Type B pancreatic cell (in vitro differentiated cells): Measurements from ENCODE around the gene DCC. TPM values are rescaled to one million over a fixed set of nuclear protein-coding genes. Genes with fewer than 3 reads are reported as not detected.

Experiments used
- DNase-seq: peaks from one replicate; pipeline ENCODE4 v3.0.0; 2021; ENCODE audit warnings: mixed read lengths; ENCODE audit not compliant: unreplicated experiment; ENCODE audit errors: extremely low spot score
- H3K27ac Mint-ChIP-seq: 2 replicates; pipeline ENCODE4 v1.8.0; 2021; ENCODE audit warnings: mild to moderate bottlenecking, mixed read lengths
- H3K27me3 Mint-ChIP-seq: 2 replicates; pipeline ENCODE4 v1.8.0; 2021; ENCODE audit warnings: mixed read lengths
- H3K36me3 Mint-ChIP-seq: 2 replicates; pipeline ENCODE4 v1.8.0; 2021; ENCODE audit warnings: mixed read lengths
- H3K4me1 Mint-ChIP-seq: one replicate; pipeline ENCODE4 v1.8.0; 2021; ENCODE audit warnings: mixed read lengths; ENCODE audit not compliant: unreplicated experiment
- H3K4me3 Mint-ChIP-seq: 2 replicates; pipeline ENCODE4 v1.8.0; 2021; ENCODE audit warnings: mild to moderate bottlenecking, mixed read lengths
- H3K9me3 Mint-ChIP-seq: 2 replicates; pipeline ENCODE4 v1.8.0; 2021; ENCODE audit warnings: mixed read lengths
- total RNA-seq: library from RNA; stranded (reverse); gene quantifications from 2 replicates; pipeline ENCODE4 v1.2.1, GENCODE V29; 2021; ENCODE audit warnings: low replicate concordance
- TF ChIP-seq, protein P1 (sequence below): fragments of 200-600 bp; sonication (generic); conservative IDR thresholded peaks from 2 replicates; pipeline ENCODE4 v1.5.0; 2021; ENCODE audit warnings: antibody characterized with exemption, mild to moderate bottlenecking

DCC gene
- total RNA-seq, 1 donor from 2014 or later = 11.6 TPM

DNA sequence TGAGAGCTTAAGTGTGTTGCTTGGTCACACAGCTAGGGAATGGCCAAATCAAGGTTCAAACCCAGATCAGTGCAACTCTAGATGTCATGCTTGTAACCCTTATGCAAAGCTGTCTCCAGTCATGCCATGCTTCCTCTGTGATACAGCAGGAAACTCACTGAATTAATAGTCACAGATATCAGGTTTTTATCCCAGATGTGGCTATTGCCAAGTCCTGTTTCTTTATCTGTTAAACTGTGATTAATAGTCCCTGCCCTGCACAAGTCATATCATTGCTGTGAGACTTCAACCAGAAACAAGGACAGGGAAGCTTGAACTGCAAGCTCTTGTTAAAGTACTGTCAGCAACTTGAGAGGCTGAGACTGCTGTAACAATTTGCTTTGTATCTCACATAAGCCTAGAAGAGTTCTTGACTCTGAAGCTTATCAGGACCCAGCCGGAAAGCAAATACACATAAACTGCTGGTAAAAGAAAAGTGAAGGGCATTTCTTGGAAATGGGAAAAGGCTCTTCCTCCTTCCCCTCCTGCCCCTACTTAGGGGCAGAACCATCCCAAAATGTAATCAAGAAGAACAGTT lies 609.0 kb downstream of the DCC start:
- TF ChIP-seq, protein P1, sequence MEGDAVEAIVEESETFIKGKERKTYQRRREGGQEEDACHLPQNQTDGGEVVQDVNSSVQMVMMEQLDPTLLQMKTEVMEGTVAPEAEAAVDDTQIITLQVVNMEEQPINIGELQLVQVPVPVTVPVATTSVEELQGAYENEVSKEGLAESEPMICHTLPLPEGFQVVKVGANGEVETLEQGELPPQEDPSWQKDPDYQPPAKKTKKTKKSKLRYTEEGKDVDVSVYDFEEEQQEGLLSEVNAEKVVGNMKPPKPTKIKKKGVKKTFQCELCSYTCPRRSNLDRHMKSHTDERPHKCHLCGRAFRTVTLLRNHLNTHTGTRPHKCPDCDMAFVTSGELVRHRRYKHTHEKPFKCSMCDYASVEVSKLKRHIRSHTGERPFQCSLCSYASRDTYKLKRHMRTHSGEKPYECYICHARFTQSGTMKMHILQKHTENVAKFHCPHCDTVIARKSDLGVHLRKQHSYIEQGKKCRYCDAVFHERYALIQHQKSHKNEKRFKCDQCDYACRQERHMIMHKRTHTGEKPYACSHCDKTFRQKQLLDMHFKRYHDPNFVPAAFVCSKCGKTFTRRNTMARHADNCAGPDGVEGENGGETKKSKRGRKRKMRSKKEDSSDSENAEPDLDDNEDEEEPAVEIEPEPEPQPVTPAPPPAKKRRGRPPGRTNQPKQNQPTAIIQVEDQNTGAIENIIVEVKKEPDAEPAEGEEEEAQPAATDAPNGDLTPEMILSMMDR = no peak
- H3K4me1 Mint-ChIP-seq = no peaks in the 10 kb centered on the region
- no peaks in the 10 kb centered on the region for H3K36me3 Mint-ChIP-seq
- H3K27me3 Mint-ChIP-seq = peaks cover 4% of the 10 kb centered on the region
- no peaks in the 10 kb centered on the region for H3K9me3 Mint-ChIP-seq
- no peak overlapping the region for H3K27ac Mint-ChIP-seq
- H3K4me3 Mint-ChIP-seq = no peak overlapping the region
- no peak for DNase-seq

DNA sequence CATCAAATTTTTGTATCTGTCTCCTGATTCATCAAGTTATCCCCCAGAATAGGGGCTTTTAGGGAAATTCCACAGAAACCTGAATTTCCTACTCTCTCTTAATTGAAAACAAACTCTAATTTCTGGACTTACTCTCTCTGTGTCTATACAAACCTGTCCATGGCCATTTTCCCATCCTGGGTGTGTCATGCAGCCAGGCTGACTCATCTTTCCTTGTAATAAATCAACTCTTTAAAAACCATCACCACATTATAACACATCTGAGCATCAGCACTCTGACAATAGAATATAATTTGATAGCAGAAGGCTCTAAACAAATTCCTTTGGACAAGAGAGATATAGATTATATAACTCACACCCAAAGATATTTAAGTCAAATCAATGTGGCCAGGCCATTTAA lies 610.2 kb downstream of the DCC start:
- TF ChIP-seq, protein P1 = no peak
- H3K4me3 Mint-ChIP-seq = no peak overlapping the region
- no peaks in the 10 kb centered on the region for H3K9me3 Mint-ChIP-seq
- peaks cover 4% of the 10 kb centered on the region for H3K27me3 Mint-ChIP-seq
- DNase-seq = no peak
- H3K27ac Mint-ChIP-seq = no peak overlapping the region
- no peaks in the 10 kb centered on the region for H3K4me1 Mint-ChIP-seq
- H3K36me3 Mint-ChIP-seq = no peaks in the 10 kb centered on the region

DNA sequence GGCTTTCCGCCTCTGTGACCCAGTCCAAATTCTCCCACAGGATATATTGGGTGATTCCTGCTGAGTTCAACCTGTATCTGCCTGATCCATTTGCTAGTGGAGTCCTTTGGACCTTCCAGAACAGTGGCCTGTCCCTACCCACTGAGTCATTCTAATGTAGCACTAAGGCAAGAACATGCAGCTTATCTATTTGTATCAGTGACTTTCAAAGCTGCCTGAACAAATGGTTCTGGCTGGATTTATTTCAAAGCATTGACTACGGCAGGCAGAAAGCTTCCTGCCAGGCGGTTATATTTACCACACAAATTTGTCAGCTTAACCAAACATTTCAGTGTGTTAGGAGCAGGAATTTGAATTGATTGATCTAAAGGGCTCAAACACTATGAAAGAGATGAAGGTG lies 613.4 kb downstream of the DCC start:
- DNase-seq = no peak
- H3K9me3 Mint-ChIP-seq = no peaks in the 10 kb centered on the region
- TF ChIP-seq, protein P1 = no peak
- no peaks in the 10 kb centered on the region for H3K4me1 Mint-ChIP-seq
- peaks cover 4% of the 10 kb centered on the region for H3K27me3 Mint-ChIP-seq
- H3K27ac Mint-ChIP-seq = peak overlapping the region; percentile 19
- no peaks in the 10 kb centered on the region for H3K36me3 Mint-ChIP-seq
- H3K4me3 Mint-ChIP-seq = no peak overlapping the region

DNA sequence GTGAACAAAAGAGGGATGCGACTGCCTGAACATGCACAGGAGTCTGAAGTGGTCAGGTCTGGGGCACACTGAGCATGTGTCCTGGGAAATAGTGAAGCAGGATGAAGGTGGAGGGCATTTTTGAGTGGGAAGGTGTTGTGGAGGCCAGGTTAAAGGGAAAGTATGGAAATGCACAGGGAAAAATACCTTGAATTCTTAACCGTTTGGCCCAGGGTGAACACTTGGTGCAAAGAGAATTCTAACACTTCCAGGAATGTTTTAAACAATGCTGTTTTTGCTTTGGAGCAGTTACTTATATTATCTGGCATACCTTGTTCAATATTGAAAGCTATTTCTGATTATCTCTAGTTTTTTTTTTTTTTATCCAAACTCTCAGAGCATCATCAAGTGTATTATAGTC lies 623.5 kb downstream of the DCC start:
- H3K27ac Mint-ChIP-seq = no peak overlapping the region
- TF ChIP-seq, protein P1 = no peak
- H3K9me3 Mint-ChIP-seq = no peaks in the 10 kb centered on the region
- H3K27me3 Mint-ChIP-seq = no peaks in the 10 kb centered on the region
- no peaks in the 10 kb centered on the region for H3K4me1 Mint-ChIP-seq
- DNase-seq = no peak
- H3K4me3 Mint-ChIP-seq = no peak overlapping the region
- H3K36me3 Mint-ChIP-seq = no peaks in the 10 kb centered on the region

DNA sequence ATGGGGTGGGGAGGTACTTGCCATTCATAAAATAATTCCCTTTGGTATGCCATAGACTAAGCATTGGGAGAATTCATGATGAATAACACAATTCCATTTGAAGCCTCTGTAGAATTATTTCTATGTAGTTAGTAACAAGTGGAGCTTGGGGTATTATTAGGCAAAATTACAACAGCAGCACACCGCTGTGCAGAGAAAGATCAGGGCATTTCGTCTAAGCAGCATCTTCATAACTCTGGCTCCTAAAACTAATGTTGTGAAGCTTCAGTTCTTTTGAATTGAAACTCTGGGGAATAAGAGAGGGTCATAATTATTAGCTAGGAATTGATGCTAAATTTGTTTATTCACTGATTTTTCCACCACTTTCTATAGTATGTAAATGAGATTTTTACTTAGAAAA lies 630.7 kb downstream of the DCC start:
- TF ChIP-seq, protein P1 = no peak
- Mint-ChIP-seq H3K4me3 (no peak overlapping the region), H3K4me1 (no peaks in the 10 kb centered on the region), H3K9me3 (no peaks in the 10 kb centered on the region), H3K27me3 (no peaks in the 10 kb centered on the region), H3K27ac (no peak overlapping the region), H3K36me3 (no peaks in the 10 kb centered on the region)
- no peak for DNase-seq

DNA sequence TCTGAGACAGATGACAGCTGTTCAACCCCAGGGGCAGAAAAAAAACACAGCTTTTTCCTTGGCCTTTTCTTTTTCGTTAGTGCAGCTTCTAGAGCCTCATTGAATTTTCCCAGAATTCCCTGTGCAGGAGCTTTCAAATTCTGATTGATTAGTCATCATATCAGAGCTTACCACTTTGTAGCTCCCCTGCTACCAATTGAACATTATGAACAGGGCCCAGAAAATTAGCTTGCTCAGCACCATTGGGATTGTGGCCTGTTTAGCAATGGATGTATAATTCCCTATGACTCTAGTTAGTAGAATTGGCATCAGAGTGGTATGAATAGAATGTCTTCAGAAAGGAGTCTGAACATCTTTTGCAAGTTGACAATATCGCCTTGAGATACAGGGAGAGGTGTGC lies 631.1 kb downstream of the DCC start:
- Mint-ChIP-seq H3K27ac (no peak overlapping the region), H3K9me3 (no peaks in the 10 kb centered on the region), H3K27me3 (no peaks in the 10 kb centered on the region), H3K4me1 (no peaks in the 10 kb centered on the region), H3K36me3 (no peaks in the 10 kb centered on the region), H3K4me3 (no peak overlapping the region)
- TF ChIP-seq, protein P1 = no peak
- DNase-seq = no peak
